GM06990 (cell line): ENCODE data around the gene RABL6.
"Not testable (repeated sequence)": the region's sequence is repeated elsewhere in the genome, so short reads cannot be mapped to it uniquely, and the experiment has no call there.

Experiments
- DNase-seq: peaks from one replicate; pipeline ENCODE4 v3.0.0-alpha.2; 2011; ENCODE audit not compliant: insufficient read length; ENCODE audit errors: extremely low read depth
- H3K27me3 ChIP-seq: replicated peaks from 2 replicates; pipeline ENCODE4 v1.6.0; 2011; ENCODE audit warnings: low read length; ENCODE audit not compliant: control insufficient read depth, insufficient read depth
- H3K36me3 ChIP-seq: 2 replicates; pipeline ENCODE4 v1.5.1; 2011; ENCODE audit warnings: low read length; ENCODE audit not compliant: control insufficient read depth, insufficient read depth
- H3K4me3 ChIP-seq: replicated peaks from 2 replicates; pipeline ENCODE4 v1.5.1; 2011; ENCODE audit warnings: low read depth, mild to moderate bottlenecking, control low read depth, low read length
- CTCF ChIP-seq: IDR thresholded peaks from 2 replicates; pipeline ENCODE4 v1.5.1; 2011; ENCODE audit warnings: low read length, control low read depth, mild to moderate bottlenecking, inconsistent platforms; ENCODE audit not compliant: insufficient read depth, poor library complexity, severe bottlenecking

Gene RABL6

GRCh38 chr9:136807281-136808074 lies at the start of gene RABL6:
RABL6 (plus strand) TSS chr9:136807948; CDS start chr9:136808197, 249 bp downstream.
- Histone ChIP-seq H3K4me3 (peak within 1 kb of the TSS; percentile 91), H3K27me3 (no peaks in the 10 kb centered on the region), H3K36me3 (peaks cover under 1% of the 10 kb centered on the region)
- no peak for TF ChIP-seq CTCF
- peak; percentile 90 for DNase-seq

- no peak for DNase-seq
- Histone ChIP-seq H3K27me3 (no peaks in the 10 kb centered on the region), H3K36me3 (no peaks in the 10 kb centered on the region), H3K4me3 (no peak overlapping the region)
- no peak for TF ChIP-seq CTCF
Observed at GRCh38 chr9:136759001-136759400, 48.7 kb upstream of the RABL6 start.

- Histone ChIP-seq H3K4me3 (no peak overlapping the region), H3K27me3 (no peaks in the 10 kb centered on the region), H3K36me3 (no peaks in the 10 kb centered on the region)
- no peak for TF ChIP-seq CTCF
- DNase-seq = no peak
Observed at GRCh38 chr9:136759436-136760325, 48.1 kb upstream of the RABL6 start.

- DNase-seq = no peak
- Histone ChIP-seq H3K4me3 (no peak overlapping the region), H3K36me3 (no peaks in the 10 kb centered on the region), H3K27me3 (no peaks in the 10 kb centered on the region)
- TF ChIP-seq CTCF = no peak
Observed at GRCh38 chr9:136760424-136760823, 47.3 kb upstream of the RABL6 start.

- not testable (repeated sequence) for H3K27me3 ChIP-seq, H3K4me3 ChIP-seq, DNase-seq, H3K36me3 ChIP-seq
- TF ChIP-seq CTCF = peak; percentile 77
Observed at GRCh38 chr9:136760834-136761544, 46.8 kb upstream of the RABL6 start.
